ENCODE measurements around the gene NPFFR1.
"Not testable (repeated sequence)": the region's sequence is repeated elsewhere in the genome, so short reads cannot be mapped to it uniquely, and the experiment has no call there.

The NPFFR1 gene

DNA sequence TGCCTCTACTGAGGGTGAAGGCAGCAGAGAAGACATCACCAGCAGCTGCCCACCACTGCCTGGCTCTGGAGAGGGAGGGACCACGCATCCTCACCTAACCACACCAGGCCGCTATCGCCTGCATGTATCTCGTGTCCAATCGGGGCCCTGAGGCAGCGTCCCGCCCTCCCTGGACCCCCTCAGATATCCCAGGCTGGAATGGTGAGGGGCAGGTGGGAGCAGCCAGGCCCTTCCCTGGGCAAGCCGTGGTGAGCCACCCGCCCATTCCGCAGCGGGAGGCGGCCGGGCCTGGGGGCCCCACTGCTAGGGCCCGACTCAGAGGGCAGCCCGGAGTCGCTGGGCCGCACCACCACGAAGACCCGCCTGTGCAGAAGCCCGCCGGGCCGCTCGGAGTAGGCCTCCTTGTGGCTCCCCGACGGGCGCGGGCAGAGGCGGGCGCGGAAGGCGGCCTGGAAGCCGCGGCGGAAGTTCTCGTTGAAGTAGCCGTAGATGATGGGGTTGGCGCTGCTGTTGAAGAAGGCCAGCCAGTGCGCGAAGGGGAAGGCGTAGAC, 29.0 kb downstream of the NPFFR1 start:
- no peak for DNase-seq

DNA sequence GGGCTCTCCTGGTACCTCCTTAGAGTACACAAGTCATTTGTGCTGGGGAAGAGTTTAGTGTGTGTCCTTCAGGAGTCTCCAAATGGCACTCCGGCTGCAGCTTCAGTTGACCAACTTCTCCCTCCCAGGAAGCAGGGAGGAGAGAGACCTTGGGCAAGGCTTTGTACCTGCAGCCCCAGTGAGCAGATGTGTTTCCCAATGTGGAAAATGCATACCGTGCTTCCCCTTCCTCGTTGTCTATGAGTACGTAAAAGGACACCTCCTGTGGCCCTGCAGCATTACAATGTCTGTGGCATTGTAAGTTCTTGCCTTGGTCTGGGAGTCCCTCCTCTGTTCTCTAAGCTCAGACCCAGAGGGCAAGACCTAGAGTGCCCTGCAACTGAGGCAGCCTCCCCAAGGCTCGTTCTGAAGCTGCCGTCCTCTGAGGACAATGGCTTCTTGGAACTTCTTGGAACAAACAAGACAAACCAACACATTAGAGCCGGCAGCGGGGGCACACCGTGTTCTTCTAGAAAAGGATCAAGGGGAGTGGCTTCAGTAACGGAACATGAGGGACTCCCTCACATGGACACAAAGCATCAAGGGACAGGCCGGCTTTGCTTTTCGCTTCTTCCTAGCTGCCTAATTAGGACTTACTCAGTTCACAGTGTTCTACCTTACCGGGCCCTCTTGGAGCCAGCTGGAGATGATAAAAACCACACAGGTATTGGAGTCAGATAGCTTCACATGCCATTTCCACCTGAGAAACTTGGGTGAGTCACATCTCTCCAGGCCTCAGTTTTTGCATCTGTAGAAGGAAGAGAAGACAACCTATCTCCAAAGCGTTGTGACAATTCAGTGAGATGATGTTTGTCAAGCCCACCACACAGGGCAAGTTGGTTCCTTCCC, 29.7 kb downstream of the NPFFR1 start:
- DNase-seq = no peak

DNA sequence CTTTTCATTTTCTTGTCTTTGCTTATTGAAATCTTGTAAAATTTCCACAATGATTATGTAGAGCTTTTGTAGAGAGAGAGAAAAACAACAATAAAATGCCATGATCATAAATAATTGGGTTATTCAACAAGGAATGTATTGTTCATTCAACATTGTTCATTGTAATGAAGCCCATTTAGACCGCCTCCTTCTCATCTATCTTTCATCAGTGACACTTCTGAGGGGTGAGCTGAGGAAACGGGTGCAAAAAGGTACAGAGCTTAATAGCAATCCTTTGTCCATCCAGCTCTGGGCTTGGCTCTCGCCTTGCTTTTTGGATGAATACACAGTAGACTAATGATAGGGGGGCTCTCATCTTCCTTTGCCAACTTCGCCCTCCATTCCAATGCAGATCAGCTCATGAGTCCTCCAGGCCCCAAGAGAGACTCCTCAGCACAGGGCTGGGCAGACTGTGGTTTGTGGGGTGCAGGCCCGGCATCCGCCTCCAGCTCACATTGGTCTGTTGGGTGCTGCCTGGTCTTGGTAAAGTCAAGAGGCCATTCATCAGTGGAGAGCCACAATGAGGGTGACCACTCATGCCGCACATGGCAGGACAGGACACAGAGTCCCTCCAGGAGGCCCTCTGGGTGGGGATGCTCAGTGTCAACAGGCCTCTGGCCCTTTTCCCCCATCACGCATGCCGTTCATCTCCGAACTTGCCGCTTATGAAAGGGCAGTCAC, 32.7 kb downstream of the NPFFR1 start:
- DNase-seq = no peak

GRCh38 chr10:70247360-70247759, 36.4 kb downstream of the NPFFR1 start:
- DNase-seq = no peak

- DNase-seq = no peak
Measured at GRCh38 chr10:70241081-70241480, 42.7 kb downstream of the NPFFR1 start.

DNA sequence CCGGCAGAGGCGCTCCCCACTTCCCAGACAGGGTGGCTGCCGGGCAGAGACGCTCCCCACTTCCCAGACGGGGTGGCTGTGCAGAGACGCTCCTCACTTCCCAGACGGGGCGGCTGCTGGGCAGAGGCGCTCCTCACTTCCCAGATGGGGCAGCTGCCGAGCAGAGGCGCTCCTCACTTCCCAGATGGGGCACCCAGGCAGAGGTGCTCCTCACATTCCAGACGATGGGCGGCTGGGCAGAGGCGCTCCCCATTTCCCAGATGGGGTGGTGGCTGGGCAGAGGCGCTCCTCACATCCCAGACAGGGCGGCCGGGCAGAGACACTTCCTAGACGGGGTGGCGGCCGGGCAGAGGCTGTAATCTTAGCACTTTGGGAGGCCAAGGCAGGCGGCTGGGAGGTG, 43.8 kb downstream of the NPFFR1 start:
- DNase-seq = not testable (repeated sequence)

DNA sequence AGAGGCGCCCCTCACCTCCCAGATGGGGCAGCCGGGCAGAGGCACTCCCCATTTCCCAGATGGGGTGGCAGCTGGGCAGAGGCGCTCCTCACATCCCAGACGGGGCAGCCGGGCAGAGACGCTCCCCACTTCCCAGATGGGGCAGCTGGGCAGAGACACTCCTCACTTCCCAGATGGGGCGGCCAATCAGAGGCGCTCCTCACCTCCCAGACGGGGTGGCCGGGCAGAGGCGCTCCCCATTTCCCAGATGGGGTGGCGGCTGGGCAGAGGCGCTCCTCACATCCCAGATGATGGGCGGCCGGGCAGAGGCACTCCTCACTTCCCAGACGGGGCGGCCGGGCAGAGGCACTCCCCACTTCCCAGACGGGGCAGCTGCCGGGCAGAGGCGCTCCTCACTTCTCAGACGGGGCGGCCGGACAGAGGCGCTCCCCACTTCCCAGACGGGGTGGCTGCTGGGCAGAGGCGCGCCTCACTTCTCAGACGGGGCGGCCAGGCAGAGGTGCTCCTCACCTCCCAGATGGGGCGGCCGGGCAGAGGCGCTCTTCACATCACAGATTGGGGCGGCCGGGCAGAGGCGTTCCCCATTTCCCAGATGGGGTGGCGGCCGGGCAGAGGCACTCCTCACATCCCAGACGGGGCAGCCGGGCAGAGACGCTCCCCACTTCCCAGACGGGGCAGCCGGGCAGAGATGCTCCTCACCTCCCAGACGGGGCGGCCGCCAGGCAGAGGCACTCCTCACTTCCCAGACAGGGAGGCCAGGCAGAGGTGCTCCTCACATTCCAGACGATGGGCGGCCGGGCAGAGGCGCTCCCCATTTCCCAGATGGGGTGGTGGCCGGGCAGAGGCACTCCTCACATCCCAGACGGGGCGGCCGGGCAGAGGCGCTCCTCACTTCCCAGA, 44.5 kb downstream of the NPFFR1 start:
- DNase-seq = not testable (repeated sequence)

DNA sequence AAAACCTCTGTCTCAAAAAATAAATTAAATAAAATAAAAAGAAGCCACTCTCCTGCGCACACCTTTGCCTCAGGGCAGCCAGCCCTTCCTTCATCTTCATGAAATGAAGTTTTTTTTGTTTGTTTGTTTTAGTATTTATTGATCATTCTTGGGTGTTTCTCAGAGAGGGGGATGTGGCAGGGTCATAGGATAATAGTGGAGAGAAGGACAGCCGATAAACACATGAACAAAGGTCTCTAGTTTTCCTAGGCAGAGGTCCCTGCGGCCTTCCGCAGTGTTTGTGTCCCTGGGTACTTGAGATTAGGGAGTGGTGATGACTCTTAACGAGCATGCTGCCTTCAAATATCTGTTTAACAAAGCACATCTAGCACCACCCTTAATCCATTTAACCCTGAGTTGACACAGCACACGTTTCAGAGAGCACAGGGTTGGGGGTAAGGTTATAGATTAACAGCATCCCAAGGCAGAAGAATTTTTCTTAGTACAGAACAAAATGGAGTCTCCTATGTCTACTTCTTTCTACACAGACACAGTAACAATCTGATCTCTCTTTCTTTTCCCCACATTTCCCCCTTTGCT, 45.8 kb downstream of the NPFFR1 start:
- DNase-seq = not testable (repeated sequence)

DNA sequence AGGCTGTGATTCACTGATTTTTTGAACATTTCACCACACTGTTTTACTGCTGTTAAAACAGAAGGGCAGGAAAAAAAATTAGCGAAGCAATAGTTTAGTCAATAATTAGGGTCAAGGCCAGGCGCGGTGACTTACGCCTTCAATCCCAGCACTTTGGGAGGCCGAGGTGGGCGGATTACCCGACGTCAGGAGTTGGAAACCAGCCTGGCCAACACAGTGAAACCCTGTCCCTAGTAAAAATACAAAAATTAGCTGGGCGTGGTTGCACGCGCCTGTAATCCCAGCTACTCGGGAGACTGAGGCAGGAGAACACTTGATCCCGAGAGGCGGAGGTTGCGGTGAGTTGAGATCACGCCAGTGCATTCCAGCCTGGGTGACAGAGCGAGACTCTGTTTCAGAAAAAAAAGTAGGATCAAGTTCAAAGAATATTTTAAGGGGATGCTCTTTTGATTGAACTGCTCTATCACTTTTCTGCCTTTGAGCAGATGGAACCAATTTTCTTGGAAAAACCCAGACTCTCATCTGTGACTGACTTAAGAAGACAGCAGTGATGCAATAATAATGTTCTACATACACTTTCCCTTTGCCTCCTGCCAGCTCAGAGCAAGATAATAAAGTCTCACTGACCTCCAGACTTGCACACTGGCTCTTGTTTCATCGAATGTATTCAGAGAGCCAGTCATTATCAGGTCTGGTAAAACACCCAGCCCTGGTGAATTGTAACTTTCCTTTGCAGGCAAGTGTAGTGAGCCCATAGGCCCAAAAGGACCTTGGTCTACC, 48.9 kb downstream of the NPFFR1 start:
- DNase-seq = no peak

GRCh38 chr10:70233939-70234300, 49.9 kb downstream of the NPFFR1 start:
- peak; percentile 54 for DNase-seq

GRCh38 chr10:70233109-70233938, 50.5 kb downstream of the NPFFR1 start, which contains the start of gene PPA1:
Gene PPA1, minus strand, starts transcription at chr10:70233429. Its CDS starts 102 bp downstream, at chr10:70233327.
- peak; percentile 99 for DNase-seq

GRCh38 chr10:70232859-70233108, 51.0 kb downstream of the NPFFR1 start:
- no peak for DNase-seq

DNA sequence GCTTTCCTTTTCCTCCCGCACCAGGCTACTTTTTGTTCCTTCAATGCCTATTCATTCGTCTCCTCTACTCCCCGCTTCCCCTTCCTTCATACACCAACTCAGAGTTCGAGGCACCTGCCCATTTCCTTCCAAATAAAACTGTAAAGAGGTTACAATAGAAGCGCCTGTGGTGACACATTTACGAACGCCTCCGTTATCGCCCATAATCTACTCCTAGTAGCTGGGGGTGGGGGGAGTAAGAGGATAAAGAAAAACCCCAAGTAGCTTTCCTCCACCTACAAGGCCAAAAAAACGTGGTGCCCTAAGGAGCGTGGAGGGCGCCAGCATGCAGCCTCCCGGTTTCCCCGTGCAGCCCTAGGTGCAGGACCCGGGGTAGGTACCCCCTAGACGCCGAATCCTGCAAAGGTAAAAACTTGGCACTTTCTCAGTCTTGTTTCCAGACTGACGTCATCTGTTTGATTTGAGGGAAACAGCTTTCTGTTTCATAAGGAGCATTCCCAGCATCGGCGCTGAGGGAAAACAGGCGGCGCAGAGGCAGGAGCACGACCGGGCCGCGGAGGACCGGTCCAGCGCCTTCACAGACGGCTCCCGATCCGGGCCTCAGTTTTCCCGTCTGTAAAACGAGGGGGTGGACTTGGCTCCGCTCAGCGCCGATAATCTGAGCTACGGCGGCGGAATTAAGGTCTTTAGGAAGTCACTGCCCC, 51.5 kb downstream of the NPFFR1 start:
- DNase-seq = peak; percentile 82

- DNase-seq = no peak
Measured at GRCh38 chr10:70228491-70228890, 55.3 kb downstream of the NPFFR1 start.

DNA sequence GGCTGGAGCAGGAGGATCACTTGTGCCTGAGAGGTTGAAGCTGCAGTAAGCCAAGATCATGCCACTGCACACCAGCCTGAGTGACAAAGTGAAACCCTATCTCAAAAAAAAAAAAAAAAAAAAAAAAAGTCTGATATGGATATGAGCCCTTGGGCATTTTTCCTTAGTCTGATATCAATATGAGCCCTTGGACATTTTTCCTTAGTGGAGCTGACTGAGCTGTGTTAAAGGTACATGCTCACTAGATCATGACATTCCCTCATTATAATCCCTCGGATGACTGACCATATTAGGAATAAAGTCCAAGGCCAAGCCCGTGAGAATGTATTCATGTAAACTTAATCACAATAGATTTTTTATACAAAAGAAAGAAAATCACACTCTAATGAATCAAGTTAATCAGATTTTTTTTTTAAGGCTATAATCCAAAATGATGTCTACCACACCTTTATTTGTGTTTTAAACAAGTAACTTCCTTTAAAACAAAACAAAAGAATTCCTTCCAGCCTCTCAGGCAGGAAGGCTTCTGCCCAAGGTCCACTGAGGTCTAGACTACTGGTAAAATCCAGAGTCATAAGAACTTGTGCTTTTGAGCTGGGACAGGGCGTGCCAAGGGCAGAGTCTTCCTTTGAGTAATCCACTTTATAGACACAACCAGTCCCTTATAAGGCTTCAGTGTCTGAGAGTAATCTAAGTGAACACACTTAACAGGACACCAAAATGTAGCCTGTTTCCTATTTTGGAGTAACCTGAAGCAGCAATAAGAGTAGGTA, 56.1 kb downstream of the NPFFR1 start:
- DNase-seq = no peak

DNA sequence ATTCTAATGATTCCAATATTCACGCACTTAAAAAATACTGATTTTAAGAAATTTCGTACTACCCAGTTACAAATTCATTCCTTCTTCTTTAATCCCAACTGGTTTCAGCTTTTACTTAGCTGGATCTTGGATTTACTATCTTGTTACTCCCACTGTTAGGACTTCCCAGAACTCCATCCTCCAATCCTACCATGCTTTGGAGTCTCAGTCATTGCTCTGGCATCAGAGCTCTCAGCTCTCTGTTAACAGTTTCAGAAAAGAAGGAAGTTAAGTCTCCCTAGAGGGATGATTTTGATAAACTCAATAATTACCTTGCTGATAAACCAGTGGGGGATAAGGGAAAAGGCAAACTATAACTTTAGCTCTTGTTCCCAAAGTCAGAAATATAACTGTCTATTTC, 60.1 kb downstream of the NPFFR1 start:
- DNase-seq = no peak

- DNase-seq = peak; percentile 18
Measured at GRCh38 chr10:70222811-70223447, 60.9 kb downstream of the NPFFR1 start.

GRCh38 chr10:70222340-70222794, 61.4 kb downstream of the NPFFR1 start:
- peak; percentile 47 for DNase-seq

GRCh38 chr10:70221030-70221429, 62.8 kb downstream of the NPFFR1 start:
- no peak for DNase-seq

Measured in DMS53 (cell line).